T47D (cell line): ENCODE data around the gene QRFPR.
A peak's percentile ranks its signal among the peaks of the same experiment; 100 is the strongest.
"Not testable (repeated sequence)": the region's sequence is repeated elsewhere in the genome, so short reads cannot be mapped to it uniquely, and the experiment has no call there.

Source experiments
- DNase-seq, 2 experiments: peaks; one replicate each; pipeline versions ENCODE4 v3.0.0 to v3.0.0-alpha.2; 2011 to 2012; ENCODE audit warnings: low read depth in 1 of 2, low spot score in 1 of 2
- JUND ChIP-seq: IDR thresholded peaks from 2 replicates; pipeline ENCODE4 v1.6.1; 2012; ENCODE audit warnings: low read depth
- in situ Hi-C: cut with HindIII; loops from 2 replicates; pipeline ENCODE4 v1.10.0; 2016; ENCODE audit warnings: low sequenced_read_pairs, low pct_unique_long_range_greater_than_20kb

QRFPR gene

DNA sequence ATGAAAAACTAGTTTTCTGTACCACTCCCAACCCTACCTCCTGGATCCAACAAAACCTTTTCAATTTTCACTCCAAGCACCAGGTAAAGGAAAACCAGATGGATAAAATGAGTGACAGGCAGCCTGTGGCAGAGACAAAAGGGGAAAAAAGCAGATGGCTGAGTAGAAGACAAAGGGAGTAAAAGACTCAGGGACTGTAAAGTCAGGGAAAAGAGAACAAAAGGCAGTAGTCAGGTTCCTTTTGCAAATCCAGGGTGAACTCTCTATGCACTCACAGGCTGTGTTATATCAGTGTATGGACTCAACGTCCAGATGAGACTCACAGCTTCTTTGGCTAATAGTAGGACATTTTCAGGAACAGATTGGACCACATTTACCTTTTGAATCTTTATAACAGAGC is 54.2 kb downstream of the QRFPR start:
- no peak for TF ChIP-seq JUND
- in situ Hi-C loops = no loop called here
- no peak for DNase-seq

DNA sequence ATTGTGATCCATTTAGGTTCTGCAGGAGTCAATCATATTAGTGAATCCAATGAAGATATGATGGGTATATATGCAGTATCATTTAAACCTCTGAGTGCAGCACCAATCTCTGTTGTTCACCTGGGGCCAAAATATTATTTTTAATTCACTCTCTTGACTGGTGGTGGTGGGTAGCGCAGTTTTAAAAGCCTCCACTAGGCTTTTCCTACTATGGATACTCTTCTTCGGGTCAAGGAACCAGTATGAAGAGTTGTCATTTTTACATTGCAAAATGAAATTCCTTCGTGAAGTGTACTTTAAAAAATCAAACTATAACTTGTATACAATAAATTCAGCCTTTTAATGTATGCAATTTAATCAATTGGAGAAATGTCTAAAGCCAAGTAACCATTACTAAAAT is 56.5 kb downstream of the QRFPR start:
- in situ Hi-C loops = no loop called here

DNA sequence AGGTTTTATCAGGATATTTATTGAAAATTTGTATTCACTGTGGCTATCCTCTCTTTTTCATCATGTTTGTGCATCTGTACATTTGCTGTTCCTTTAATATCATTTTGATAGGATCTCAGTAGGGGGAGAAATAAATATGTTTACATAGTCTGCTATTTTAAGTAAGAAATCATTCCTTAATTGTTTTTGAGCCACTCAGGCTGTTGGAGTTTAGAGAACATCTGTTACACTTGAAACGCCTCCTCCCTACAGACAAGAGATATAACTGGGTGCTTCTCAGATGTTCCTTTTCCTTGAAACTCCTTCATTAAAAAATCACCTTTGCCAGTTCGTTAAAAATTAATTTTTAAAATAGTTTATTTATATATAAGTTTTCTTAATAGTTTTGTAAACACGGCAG is 59.4 kb downstream of the QRFPR start:
- DNase-seq = no peak
- in situ Hi-C loops = no loop called here
- TF ChIP-seq JUND = no peak

More for the DNA sequence above, 56.5 kb downstream of the QRFPR start:
- DNase-seq = no peak
- TF ChIP-seq JUND = no peak

DNA sequence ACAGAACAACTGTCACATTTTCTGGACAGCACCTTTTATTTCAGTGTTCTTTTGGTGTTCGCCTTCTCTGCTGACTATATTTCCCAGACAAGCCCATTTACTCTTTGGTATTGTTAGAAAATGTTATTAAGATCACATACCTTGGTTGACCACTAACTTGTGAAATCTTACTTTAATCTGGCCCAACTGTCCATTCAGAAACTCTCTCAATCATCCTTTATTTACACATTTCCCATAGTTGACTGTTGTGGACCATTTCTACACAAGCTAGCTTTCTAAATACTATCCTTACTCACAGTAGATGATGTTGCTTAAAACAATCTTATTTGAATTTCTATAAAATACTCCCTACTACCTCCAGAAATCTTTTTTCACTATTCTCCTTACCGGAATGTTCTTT is 64.7 kb downstream of the QRFPR start:
- in situ Hi-C loops = no loop called here
- no peak for TF ChIP-seq JUND
- DNase-seq = no peak

DNA sequence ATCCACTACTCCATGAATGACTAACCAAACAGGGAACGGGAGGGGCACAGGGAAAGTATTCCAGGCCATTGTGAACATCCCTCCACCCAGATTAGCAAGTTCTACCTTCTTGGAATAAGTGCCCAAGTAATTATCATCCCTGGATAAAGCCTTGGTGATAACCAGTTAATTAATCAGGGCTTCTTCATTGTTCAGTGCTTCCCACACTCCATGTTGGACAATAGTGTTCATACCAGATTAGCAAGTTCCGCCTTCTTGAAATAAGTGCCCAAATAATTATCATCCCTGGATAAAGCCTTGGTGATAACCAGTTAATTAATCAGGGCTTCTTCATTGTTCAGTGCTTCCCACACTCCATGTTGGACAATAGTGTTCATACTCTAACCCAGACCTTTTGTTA is 67.4 kb downstream of the QRFPR start:
- in situ Hi-C loops = not testable (repeated sequence)

DNA sequence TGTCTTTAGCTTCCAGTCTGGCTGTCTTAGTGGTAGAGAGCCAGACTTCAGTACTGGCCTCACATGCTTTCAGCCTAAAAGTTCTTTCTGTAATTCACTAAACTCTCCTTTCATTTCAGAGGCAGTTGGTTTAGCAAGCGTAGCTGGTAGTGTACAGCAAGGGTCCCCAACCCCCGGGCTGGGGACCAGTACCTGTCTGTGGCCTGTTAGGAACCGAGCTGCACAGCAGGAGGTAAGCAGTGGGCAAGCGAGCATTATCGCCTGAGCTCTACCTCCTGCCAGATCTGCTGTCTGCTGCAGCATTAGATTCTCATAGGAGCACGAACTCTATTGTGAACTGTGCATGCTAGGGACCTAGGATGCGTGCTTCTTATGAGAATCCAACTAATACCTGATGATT is 72.0 kb downstream of the QRFPR start:
- DNase-seq = no peak
- in situ Hi-C loops = no loop called here
- TF ChIP-seq JUND = no peak

More for the DNA sequence above, 67.4 kb downstream of the QRFPR start:
- not testable (repeated sequence) for DNase-seq

DNA sequence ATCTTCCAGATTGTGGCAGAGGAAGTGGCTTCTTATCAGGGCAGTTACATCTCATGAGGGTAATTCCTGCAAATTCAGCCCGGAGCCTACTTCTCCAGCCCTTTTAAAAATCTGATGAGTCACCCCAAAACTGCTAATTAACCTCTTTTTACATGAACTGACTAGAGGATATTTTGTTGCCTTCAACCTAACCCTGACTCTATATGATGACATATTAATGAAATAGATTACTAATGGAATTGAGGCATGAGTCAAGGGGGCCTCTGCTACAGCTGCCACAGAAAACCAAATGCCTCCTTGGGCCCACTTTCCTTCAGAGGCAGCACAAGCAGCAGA is 72.5 kb downstream of the QRFPR start:
- DNase-seq = no peak
- no peak for TF ChIP-seq JUND
- in situ Hi-C loops = no loop called here

DNA sequence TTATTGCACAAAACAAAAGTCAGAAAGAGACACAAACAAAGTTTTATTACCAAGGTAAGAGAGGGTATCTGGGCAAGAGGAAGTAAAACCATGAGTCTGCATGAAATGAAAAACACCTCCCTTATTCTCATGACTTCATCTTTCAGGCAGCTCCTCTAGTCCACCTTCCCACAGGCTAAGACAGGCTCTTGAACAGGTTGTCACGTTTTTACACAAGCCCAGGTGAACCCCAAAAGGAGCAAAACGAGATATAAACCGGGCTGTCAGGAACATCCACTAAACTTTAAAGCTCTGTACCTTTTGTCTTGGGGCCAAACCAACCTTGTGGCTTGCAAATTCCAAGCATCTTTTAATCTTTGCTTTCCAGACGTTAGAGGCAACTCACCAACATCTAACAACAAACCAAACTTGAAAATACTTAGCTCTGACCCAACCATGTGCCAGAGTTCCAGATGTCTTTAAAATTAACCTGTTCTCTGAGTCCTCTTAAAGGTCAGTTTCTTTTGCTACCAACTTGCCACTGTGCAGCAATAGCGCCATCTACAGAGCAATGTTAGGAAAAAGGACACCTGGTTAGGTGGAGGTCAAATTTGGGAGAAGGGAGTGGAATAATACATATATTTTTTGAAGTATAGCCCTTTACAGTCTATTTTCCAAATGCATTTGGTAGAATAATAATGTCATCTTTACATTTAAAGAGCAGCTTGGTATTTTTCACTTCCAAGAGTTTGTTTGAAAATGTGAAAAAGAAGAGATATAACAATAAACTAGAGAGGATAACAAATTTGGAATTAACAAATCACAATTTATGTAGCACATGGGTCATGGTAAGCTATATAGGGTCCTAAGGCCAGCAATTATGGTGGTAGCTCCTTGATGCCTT is 73.1 kb downstream of the QRFPR start:
- in situ Hi-C loops = no loop called here
- TF ChIP-seq JUND = no peak
- peak in 1 of 2 experiments; percentile 65 for DNase-seq

DNA sequence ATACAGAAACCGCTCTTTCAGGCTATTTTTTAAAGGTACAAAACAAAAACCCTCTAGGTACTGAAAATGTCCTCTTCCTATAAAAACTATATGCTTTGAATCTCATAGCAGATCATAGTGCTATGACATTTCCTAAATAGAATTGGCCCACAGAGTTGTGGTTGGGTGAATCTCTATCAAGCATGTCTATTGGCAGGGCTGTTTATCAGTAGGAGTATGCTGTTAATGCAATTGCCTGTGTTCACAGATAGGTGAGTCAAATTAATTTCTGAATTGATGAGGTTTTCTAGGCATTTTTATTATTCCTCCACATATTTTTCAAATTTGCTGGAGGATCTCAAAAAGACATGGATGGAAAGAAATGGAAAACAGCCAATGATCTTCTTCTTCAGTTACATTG is 73.9 kb downstream of the QRFPR start:
- in situ Hi-C loops = no loop called here
- TF ChIP-seq JUND = no peak
- no peak for DNase-seq

DNA sequence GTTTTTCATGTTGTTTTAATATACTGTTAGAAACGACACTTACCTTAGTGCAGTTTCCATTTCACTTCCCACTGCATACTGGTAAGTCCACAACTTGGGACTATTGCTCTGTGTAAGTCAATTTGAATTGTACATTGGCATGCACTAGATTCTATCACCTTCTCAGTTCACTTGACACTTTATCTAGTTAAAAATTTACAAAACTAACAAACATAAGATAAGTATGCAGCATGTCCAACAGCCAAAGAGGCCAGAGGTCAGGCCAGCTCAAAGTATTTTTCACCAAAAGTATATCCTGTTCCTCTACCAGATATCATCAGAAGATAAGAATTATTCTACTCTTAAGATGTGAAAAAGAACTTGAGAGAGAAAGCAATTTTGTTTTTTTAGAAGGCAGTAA is 75.9 kb downstream of the QRFPR start:
- in situ Hi-C loops = no loop called here
- no peak for TF ChIP-seq JUND
- DNase-seq = no peak

DNA sequence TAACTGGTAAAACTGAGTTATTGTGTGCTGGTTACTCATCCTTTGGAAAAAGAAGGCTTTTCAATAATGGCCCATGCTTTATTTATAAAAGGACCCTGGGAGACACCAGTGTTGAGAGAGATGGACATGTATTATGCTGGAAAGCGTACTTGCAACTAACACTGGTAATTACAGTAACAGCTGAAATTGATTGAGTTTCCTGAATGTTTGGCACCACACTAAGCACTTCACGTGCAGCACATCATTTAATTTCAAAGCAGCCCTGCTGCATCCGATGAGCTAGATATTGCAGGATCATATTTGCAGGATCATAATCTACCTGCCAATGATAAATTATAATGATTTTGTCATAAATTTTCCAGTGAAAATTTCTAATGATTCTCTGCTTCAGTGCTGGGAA is 81.5 kb downstream of the QRFPR start:
- DNase-seq = no peak
- in situ Hi-C loops = no loop called here
- TF ChIP-seq JUND = no peak

DNA sequence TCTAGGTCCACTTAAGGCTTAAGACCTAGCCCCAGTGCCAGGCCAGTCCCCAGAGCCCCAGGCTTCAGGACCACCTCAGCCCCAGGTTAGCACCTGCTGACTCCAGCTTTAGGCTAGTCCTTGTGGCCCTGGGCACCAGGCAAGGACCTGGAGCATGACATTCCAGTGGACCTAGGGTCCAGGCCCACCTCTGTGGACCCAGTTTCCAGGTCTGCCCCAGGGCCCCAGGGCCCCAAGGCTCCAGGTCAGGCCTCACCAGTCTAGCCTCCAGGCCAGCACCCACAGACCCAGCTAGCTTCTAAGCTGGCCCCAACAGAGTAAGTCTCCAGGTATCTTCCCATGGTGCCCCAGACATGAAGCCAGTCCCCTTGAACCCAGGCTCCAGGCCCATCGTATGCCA is 97.5 kb downstream of the QRFPR start:
- in situ Hi-C loops = no loop called here
- TF ChIP-seq JUND = no peak
- DNase-seq = no peak

DNA sequence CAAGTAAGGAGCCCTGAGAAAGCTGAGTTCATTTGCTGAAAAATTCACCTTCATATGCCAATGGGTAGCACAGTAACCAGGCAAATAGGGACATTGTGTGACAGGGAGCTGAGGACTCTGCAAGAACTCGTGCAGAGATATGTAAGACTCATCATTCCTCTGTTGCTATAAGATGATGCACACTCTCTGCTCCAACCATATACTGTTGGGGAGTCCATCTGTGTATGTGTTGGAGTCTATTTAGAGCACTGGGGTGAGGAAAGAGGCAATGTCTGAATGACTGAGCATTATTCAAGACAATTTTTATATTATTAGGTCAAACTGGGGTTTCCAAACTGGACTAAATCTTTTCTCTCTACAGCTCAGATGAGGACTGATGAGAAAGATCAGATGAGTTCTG is 100.4 kb downstream of the QRFPR start:
- in situ Hi-C loops = no loop called here
- TF ChIP-seq JUND = no peak
- DNase-seq = no peak

DNA sequence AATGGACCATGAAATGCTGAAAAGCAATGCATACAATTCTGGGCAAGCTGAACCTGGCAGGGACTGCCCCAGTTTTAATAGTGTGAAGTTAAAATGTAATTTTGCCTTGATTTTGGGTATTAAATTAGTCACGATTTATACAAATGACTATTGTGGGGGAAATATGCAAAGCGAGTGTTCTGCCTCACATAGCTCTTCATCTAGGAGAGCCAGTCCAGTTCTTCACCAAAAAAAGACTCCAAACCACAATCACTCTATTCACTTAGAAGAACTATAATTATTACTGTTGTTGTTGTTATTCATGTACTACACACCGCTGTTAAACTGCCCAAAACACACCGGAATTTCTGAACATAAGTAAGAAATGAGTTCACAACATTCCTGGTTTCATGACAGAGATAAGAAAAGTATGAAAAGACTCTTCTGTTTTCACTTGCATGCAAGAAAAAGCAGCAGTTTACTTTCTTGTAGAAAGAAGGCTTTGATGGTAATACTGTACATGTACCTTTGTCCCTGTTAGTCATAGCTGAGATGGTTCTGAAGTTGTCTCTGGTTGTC is 101.9 kb downstream of the QRFPR start:
- no peak for TF ChIP-seq JUND
- in situ Hi-C loops = no loop called here

More for the DNA sequence above, 101.9 kb downstream of the QRFPR start:
- DNase-seq = no peak
